HL-60 (cell line): ENCODE data around the gene INPP5E.

Source experiments
- CTCF ChIP-seq: IDR thresholded peaks from one replicate; pipeline ENCODE4 v1.5.1; 2011; ENCODE audit warnings: low read length, control low read depth, inconsistent platforms; ENCODE audit not compliant: insufficient read depth
- POLR2AphosphoS5 ChIP-seq: IDR thresholded peaks from 2 replicates; pipeline ENCODE4 v1.6.1; 2012; ENCODE audit warnings: low read depth
- REST ChIP-seq: IDR thresholded peaks from 2 replicates; pipeline ENCODE4 v1.6.1; 2012; ENCODE audit warnings: low read depth; ENCODE audit not compliant: insufficient replicate concordance
- SPI1 ChIP-seq: IDR thresholded peaks from 2 replicates; pipeline ENCODE4 v1.6.1; 2012; ENCODE audit warnings: low read depth, mild to moderate bottlenecking, borderline replicate concordance

- no peak for TF ChIP-seq CTCF
- no peak for TF ChIP-seq POLR2AphosphoS5
- no peak for TF ChIP-seq REST
- TF ChIP-seq SPI1: no peak
Observed at GRCh38 chr9:136381311-136381710, 58.3 kb downstream of the INPP5E start.
